Frontal cortex (tissue), 4 donors: ENCODE measurements around the gene NOB1. TPM values are rescaled to one million over a fixed set of nuclear protein-coding genes. Genes with fewer than 3 reads are reported as not detected.
"Not testable (repeated sequence)": the region's sequence is repeated elsewhere in the genome, so short reads cannot be mapped to it uniquely, and the experiment has no call there.

Experiments used
- DNase-seq, 2 donors: peaks; one replicate each; pipeline ENCODE4 v3.0.0; 2012; ENCODE audit warnings: low spot score in 2 of 2
- FAIRE-seq: peaks from 2 replicates; lab custom pipeline; 2012; peaks lifted over from hg19 to GRCh38; lab: Jason Lieb, UNC
- total RNA-seq: library from RNA; depleted of rRNA; stranded (reverse); fragments of >200 nt; gene quantifications from one replicate; pipeline ENCODE4 v1.2.3, GENCODE V29; 2014
- donor health status: control.
- donor health status: control.
- donor health status: control.

The NOB1 gene
- total RNA-seq: 11.4 TPM

- FAIRE-seq (no peak), DNase-seq (peak; percentile 78 to 88)
Observed at GRCh38 chr16:69754469-69755310, at the start of gene NOB1. Gene NOB1, minus strand, starts transcription at chr16:69754926. Its CDS starts 16 bp downstream, at chr16:69754910.

DNA sequence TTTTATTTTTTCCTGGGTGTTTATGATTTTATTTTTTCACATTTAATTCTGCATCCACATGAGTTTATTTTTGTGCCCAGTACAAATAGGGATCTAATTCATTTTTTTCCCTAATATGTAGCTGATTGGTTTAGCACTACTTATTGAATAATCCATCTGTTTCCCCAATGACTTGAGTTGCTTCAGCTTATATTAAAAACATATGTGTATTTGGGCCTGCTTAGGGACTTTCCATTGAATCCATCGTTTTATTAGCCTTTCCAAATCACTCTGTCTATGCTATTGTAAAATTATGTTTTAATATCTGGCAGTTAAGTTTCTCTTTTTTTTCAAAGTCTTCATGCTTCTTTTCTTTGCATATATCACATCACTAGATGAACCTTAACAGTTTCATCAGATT, 49.6 kb upstream of the NOB1 start:
- DNase-seq (no peak), FAIRE-seq (no peak)

- no peak for DNase-seq
- no peak for FAIRE-seq
Observed at GRCh38 chr16:69799611-69800031, 44.9 kb upstream of the NOB1 start.

- DNase-seq (no peak), FAIRE-seq (peak; percentile 42)
Observed at GRCh38 chr16:69798466-69798865, 43.7 kb upstream of the NOB1 start.

DNA sequence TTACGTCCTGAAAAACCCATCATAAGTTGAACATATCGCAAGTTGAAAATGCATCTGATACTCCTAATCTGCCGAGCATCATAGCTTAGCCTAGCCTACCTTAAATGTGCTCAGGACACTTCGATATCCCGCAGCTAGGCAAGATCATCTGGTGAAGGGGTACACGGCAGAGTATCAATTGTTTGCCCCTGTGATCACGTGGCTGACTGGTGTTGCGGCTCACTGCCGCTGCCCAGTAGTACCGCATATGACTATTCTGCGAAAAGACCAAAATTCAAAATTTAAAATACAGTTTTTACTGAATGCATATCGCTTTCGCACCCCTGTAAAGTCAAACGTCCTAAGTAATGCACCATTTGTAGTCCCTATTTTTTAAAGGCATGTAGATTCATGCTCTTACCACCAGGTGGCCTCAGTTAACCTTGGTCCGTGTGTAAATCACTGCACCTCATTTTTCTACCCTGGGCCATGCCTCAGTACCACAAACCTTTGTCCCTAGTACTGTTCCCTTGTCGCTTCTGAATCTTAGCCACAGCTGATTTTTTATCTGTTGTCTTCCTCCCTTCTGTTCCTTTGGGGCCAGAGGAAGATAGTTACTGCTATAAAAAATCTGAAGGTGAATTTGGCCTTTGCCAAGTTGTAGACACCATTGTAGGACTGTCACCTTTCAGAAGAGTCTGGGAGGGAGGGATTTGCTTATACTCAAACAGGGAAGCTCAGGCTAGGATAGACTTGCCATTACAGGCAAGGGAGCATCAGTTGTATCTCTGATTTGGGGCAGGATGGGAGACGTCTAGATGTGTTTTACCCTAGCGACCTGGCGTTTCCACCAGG, 41.8 kb upstream of the NOB1 start:
- FAIRE-seq (no peak), DNase-seq (peak; percentile 38 to 45)

- FAIRE-seq (no peak), DNase-seq (no peak)
Observed at GRCh38 chr16:69794486-69794885, 39.8 kb upstream of the NOB1 start.

GRCh38 chr16:69793526-69793925, 38.8 kb upstream of the NOB1 start:
- FAIRE-seq: no peak

DNA sequence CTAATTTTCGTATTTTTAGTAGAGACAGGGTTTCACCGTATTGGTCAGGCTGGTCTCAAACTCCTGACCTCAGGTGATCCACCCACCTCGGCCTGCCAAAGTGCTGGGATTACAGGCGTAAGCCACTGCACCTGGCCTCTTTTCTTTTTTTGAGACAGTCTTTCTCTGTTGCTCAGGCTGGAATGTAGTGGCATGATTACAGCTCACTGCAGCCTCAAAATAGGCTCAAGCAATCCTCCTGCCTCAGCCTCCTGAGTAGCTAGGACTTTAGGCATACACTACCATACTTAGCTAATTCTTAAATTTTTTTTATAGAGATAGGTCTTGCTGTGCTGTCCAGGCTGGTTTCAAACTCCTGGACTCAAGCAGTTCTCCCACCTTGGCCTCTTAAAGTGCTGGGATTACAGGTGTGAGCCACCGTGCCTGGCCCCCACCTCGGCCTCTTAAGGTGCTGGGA, 36.7 kb upstream of the NOB1 start:
- FAIRE-seq, DNase-seq: not testable (repeated sequence)

More at GRCh38 chr16:69793526-69793925, 38.8 kb upstream of the NOB1 start:
- no peak for DNase-seq

DNA sequence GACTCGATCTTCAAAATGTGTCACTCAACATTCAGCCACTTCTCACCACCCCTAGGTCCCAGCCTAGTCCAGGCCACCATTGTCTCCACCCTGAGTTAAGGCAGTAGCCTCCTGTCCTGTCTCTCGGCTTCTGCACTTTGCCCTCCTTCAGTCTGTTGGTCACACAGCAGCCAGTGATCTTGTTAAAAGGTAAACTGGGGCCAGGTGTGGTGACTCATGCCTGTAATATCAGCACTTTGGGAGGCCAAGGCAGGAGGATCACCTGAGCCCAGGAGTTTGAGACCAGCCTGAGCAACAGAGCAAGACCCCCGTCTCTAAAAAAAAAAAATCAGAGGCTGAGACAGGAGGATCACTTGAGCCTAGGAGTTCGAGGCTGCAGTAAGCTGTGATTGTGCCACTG, 33.2 kb upstream of the NOB1 start:
- FAIRE-seq (no peak), DNase-seq (no peak)

DNA sequence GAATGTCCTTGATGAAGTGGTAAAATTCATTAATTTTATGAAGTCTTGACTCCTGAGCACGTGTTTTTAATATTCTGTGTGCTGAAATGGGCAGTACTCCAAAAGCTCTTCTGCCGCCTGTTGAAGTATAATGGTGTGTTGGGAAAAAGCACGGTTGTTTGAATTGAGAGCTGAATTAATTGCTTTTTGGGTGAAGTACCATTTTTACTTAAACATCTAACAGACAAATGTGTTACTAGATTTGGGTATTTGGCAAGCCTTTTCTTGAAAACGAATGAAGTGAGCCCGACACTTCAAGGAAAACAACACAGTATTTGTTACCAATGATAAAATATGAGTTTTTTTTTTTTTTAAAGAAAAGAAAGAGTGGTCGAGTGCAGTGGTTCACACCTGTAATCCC, 29.9 kb upstream of the NOB1 start:
- FAIRE-seq: no peak
- DNase-seq: no peak

- no peak for FAIRE-seq
- no peak for DNase-seq
Observed at GRCh38 chr16:69781118-69781517, 26.4 kb upstream of the NOB1 start.

DNA sequence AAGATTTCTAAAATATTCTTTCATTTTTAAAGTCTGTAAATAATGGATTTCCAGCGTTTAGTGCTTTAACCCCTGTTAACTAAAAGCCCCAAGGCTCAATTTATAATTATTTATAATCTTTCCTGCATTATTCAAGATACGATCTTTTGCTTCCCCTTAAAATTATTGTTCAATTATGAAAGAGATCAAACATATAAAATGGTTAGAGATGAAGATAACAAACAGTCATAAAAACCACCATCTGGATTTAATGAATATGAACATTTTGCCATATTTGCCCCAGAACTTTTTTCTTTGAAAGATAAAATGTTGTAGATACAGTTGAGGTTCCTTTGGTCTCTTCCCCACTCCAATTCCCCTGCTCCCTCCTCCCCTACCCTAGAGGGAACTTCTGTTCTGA, 25.0 kb upstream of the NOB1 start:
- DNase-seq: no peak
- no peak for FAIRE-seq

DNA sequence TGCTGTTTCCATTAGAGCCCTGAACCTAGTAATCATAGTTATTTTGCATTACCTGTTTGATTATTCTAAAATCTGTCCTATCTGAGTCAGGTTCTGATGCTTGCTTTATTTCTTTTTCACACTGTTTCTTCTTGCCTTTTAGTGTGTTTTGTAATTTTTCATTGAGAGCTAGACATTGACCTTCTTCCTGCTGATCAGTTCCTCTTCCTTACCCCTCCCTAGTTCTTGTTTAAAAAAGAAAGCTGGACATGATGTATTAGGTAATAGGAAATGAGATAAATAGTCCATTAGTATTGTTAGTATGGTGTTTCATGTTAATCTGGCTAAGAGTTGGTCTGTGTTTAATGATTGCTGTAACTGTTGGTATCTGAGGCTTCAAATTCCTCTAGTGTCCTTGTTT, 20.8 kb upstream of the NOB1 start:
- DNase-seq (no peak), FAIRE-seq (no peak)

DNA sequence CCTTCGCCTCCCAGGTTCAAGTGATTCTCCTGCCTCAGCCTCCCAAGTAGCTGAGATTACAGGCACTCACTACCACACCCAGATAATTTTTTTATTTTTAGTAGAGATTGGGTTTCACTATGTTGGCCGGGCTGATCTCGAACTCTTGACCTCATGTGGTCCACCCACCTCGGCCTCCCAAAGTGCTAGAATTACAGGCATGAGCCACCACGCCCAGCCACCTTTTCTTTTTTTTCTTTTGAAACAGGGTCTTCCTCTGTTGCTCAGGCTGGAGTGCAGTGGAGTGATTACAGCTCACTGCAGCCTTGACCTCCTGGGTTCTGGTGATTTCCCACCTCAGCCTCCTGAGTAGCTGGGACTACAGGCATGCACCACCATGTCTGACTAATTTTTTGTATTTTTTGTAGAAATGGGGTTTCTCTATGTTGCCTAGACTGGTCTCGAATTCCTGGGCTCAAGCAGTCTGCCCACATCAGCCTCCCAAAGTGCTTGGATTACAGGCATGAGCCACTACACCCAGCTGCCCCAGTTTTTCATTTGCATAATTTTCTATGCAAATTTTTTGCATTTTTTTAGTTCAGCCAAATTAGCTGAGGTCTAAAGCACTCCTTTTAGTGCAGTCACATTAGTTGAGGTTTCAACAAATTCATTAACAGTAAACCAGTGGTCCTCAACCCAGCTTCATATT, 18.7 kb upstream of the NOB1 start:
- DNase-seq (no peak), FAIRE-seq (no peak)

DNA sequence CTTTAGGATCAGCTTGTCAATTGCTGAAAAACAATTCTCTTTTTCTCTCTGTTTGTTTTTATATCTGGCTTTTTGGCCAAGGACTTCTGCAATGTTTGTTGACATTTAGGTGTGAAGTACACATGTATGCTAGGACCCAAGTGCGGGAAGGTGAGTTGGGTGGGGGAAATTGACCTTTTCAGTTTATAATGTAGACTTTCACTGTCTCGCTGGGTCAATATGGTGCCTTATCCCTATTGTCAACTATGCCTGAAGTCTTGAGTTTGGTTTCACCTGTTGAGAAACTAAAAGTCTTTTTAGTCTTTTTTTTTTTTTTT, 16.9 kb upstream of the NOB1 start:
- FAIRE-seq (no peak), DNase-seq (no peak)

GRCh38 chr16:69769404-69769803, 14.7 kb upstream of the NOB1 start:
- DNase-seq (no peak), FAIRE-seq (no peak)

- FAIRE-seq (no peak), DNase-seq (no peak)
Observed at GRCh38 chr16:69768666-69769065, 13.9 kb upstream of the NOB1 start.

GRCh38 chr16:69767459-69768229, 12.9 kb upstream of the NOB1 start:
- DNase-seq (no peak), FAIRE-seq (no peak)

- no peak for DNase-seq
- no peak for FAIRE-seq
Observed at GRCh38 chr16:69763599-69763942, 8.8 kb upstream of the NOB1 start.
